Activated CD4-positive, alpha-beta T cell treated with anti-CD3 and anti-CD28 coated beads for 4 hours (primary cell): Measurements from ENCODE around the gene SUCNR1.
"Not testable (repeated sequence)": the region's sequence is repeated elsewhere in the genome, so short reads cannot be mapped to it uniquely, and the experiment has no call there.

Experiments
- DNase-seq, 2 donors: peaks; one replicate each; pipeline ENCODE4 v3.0.0-alpha.2; 2020

SUCNR1 gene

DNA sequence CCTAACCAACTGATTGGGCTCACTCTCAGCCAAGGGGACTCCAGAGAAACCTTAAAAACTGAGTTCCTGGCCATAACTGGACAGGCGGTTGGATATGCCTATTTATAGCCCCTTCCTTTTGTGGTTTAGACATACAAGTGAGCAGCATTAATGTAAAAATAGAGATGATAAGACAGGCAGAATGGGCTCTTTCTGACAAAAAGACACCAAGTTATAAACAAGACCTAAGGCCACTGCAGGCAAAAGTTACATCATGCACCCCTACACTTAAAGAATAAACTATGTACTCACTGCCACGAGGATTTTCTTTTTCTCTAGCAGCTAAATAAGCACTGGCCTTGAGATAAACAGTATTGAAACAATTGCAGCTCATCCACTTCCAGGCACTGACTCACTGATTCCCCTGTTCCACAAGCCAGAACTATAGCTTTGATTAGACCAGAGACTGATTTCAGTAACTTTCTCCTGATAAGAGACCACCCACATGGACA lies 30.1 kb downstream of the SUCNR1 start:
- DNase-seq, result no peak

DNA sequence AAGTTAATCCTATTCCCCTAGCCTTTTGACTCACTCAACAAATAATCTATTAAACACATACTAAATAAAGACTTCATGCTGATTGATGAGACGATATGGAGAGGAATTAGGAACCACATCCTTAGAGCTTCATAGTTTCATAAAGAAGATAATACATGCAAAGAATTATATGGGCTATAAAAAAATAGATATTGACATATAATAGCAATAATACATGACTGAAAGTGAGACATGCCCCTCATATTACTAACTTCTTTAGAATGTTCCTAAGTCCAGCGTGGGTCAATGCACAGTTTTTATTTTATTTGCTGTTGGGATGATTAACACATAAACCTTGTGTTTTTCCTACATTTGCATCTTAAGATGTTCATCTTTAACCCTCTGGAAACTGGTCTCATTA lies 32.2 kb downstream of the SUCNR1 start:
- no peak for DNase-seq

DNA sequence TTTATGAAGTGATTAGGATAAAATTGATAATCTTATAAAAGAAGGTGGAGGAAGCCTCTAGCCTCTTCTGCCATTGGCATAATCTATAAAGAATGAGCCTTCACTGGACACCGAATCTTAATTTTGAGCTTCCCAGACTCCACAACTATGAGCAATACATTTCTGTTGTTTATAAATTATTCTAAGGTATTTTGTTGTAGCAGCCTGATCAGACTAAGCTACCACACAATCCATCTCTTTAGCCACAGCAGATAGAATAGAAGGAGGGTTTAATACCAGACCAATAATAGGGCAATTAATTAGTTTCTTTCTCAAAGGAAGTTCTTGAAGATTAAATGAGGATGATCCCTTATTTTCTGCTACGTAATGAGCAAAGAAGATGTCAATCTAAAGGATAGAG lies 33.3 kb downstream of the SUCNR1 start:
- no peak for DNase-seq

DNA sequence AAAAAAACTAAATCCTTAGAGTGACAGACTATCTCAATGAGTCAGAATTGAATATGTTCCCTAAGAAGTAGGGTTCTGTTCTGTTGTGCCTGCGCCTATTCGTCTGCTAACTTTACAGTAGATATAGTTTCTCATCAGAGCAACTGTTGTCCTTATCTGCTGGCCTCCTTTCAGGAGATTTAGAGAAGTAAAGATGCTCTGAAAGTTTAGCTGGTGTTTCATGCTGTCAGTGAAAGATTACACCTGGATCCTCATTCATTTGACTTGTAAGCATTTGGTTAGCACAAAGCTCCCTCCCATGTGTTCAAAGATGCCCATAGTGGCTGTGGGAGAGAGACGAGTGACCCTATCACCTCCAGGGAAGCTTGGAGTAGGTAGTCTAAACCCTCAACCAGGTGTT lies 35.0 kb downstream of the SUCNR1 start:
- DNase-seq, result no peak

DNA sequence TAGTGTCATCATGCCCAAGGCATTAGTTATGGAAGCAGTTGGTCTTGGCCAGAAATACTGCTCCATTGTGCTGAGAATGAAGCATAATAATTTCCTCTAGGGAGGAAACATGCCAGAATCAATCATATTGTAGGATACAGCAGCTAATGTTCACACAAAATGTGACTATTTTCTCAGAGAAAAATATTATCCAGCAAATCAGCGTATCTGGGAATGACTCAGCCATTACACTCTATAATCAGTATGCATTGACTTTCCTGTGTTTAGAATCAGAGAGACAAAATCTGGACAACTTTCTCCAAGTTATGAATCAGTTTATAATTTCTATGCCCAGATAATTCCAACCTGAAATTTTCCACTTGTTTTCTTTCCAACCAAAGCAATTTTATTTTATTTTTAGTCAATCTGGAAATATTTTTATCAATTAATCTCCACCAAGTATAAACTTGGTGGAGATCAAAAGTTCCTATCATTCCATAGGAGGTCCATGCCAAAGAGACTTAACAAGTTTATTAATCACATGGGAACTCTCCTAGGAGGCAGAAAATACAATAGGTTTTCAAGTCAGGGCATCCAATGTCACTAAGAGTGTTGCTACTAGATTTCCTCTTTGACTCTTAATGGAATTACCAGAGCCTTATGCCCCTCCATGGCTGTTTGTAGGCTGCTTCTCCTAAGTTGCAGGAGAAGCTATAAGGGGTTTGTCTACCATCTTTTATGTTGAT lies 36.4 kb downstream of the SUCNR1 start:
- no peak for DNase-seq

DNA sequence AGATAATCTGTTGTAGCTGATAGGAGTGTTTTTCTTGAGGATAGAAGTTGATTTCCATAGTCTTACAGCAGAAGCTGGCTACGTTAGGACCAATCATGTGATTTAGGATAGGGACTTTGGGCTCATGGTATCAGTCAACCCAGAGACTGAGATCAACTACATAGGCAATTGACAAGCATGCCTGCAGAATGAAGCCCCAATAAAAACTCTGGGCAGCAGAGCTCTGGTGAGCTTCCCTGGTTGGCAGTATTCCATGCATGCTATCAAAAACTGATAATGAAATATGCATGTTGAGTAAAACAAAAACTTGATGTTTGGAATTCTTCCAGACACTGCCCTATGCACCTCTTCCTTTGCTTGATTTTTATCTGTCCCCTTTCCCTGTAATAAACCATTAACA lies 38.0 kb downstream of the SUCNR1 start:
- DNase-seq, result no peak

DNA sequence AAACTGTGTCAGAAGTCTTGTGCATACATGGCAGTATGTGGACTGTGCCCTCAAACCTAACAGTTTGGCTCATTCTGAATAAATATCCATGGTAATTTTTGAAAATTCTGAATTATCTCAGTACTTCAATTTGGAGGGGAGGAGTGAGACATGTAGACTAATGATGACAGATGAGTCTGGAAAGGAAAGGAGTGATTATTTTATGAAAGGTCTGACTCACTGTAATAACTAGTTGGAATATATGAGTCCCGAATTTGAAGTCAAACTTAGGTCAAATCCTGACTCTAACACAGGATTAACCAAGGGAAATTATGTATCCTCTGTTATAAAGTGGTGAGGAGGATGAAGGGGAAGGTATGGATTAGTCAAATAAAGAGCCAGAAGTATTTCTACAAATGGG lies 38.6 kb downstream of the SUCNR1 start:
- no peak for DNase-seq

DNA sequence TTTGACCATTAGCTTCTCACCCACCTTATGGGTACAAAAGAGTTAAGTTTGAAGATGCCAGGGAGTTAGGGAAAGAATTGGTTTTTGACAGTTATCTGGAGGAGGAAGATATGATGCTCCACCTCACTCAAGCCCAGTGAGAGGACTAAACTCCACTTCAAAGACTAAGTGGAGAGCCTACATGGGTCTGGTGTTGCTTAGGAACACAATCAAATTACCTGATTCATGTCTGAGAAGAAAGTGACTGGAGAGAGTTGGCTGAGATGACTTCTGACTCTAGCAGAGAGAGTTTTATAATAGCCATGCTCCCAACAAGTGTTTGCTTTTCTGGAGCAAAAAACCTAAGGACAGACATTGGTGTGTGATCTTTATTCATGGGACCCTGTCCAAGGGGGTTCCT lies 43.3 kb downstream of the SUCNR1 start:
- no peak for DNase-seq

DNA sequence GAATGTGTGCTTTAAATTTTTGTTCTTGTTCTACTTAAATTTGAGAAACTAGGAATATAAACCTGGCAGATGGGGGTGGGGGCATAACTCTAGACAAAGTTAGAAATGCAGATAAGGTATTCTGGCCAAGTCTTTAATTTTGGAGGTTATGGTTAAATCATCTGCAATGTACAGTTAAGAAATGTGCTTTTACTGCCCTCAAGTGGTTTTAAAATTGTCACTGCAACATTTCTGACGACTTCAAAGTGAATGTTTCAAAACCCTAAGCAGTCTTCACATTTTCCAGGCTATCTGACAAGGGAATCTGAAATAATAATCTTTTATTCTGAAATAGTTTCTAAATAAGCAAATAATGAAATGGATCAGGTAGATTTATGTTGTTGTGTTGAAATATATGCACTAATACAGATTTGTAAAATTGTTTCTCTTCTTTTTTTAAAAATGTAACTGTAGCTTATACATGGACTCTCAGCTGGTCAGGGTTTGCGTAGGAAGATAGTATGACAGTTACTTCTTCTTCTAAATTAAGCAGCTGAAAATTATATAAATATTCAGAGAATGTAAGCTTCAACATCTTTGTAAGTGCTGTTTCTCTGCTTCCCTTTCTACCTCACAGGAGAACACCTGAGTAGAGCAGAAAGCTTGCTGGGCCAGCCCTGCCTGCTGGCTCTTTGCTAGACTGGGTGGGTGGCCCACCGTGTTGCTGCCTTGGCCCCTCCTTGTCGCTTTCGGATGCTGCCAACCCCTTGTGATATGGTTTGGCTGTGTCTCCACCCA lies 45.0 kb downstream of the SUCNR1 start:
- no peak for DNase-seq

DNA sequence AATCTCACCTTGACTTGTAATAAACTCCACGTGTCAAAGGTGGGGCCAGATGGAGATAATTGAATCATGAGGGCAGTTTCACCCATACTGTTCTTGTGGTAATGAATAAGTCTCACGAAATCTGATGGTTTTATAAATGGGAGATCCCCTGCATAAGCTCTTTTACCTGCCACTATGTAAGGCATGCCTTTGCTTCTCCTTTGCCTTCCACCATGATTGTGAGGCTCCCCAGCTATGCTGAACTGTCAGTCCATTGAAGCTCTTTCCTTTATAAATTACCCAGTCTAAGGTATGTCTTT lies 45.5 kb downstream of the SUCNR1 start:
- DNase-seq, result no peak

DNA sequence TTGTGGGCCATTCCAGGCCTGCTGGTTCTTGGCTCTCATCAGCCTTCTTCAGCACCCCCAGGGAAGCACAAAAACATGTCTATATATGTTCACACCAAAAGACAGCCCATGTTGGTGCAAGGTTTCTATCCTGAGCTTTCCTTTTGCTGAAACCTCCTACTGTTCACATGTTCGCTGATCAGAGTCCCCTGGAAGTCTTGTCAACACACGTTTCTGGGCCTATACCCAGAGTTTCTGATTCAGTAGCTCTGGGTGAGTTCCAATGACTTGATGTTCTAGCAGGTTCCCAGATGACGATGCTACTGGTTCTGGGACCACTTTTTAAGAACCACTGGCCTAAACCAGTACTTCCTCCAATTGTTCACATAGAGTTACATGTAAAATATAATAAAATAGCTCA lies 46.0 kb downstream of the SUCNR1 start:
- no peak for DNase-seq

DNA sequence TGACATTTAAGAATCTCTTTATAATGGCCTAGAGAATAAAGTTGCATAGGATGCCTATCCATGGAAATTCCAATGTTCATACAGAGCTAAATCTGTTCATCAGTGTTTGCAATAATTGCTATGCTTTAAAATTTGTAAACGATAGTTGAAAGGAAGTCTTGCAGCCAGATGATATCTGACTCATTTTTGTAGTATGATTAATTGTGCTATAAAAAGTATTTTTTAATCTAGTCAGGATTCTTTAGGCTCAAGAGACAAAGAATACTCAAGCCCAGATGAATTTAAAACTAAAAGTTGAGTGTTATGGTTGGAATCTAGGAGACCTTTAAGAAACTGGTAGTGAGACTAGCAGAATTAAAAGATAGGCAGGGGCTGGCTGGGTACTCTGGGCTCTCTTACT lies 50.5 kb downstream of the SUCNR1 start:
- no peak for DNase-seq

DNA sequence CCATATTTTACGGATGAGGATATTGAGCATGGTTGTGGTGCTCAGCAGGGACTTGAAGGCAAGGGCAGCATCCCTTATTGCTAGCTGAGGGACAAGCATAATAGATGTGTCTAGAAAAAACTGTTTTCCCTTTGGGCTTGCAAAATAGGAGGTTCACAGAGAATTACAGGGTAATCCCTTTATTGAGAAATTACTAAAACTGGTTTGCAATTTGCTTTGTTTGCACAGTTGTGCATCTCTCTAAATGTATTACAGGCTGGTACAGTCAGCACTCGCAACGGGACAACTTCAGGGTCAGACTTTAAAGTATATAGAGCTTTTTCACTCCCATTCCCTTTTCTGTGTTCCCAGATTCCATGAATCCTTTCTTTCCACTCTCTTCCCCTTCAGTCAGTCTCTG lies 51.3 kb downstream of the SUCNR1 start:
- no peak for DNase-seq

DNA sequence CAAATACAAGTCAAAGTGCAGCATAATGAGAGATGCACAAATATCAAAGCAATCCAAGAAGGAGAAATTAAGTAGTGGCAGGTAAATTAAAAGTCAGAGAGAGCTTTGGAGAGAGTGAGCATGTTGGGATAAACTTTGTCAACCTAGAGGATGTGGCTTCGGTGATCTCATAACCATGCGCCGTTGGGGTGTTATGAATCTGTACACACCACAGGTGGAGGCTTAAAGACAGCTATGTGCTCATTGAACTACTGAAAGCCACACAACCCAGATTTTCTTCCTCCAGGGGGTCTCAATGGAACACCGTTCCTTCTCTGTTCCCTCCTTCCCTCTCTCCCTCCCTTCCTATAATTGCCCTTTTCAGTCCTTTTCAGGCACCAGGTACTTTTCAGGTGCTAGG lies 52.0 kb downstream of the SUCNR1 start:
- DNase-seq, result no peak

DNA sequence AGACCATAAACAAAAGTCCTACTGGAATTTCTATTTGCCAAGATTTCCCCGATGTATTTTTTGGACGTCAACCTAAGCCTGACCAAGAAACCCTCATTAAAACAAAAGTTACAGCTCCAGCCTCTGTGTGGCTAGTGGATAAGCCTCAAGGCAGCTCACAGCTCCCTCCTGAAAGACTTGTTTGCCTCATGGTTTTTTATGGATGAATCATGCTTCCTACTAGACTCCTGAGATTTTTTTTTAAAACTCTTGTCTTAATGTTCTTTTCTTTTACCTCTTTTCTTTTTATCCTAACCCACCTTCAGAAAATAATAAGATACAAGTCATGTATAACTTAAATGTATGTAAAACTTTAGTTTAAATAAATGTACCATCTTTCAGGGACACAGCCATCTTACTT lies 52.4 kb downstream of the SUCNR1 start:
- DNase-seq, result no peak

DNA sequence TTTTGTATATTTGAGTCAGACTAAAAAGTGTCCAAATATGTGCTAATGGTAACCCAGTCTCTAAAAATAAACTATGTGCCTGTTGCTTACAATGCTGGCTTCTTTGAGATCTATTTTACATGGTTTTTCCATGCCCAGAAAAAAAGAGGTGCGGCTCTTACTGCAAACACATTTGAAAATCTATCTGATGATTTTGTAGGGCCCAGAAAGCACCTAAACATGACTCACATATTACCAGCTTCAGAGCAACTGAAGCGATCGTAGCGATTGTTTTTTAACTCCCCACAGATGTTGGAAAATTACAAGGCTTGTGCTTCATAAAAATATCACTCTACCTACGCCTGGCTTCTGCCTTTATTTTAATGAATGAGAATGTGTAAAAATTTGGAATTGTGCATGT lies 53.5 kb downstream of the SUCNR1 start:
- DNase-seq, result no peak

DNA sequence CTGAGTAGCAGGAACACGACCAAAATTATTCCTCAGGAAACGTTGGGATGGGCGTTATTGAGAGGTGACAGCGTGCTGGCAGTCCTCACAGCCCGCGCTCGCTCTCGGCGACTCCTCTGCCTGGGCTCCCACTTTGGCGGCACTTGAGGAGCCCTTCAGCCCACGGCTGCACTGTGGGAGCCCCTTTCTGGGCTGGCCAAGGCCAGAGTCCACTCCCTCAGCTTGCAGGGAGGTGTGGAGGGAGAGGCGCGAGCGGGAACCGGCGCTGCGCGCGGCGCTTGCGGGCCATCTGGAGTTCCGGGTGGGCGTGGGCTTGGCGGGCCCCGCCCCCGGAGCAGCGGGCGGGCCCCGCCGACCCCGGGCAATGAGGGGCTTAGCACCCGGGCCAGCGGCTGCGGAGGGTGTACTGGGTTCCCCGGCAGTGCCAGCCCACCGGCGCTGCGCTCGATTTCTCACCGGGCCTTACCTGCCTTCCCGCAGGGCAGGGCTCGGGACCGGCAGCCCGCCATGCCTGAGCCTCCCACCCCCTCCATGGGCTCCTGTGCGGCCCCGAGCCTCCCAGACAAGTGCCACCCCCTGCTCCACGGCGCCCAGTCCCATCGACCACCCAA lies 54.6 kb downstream of the SUCNR1 start:
- not testable (repeated sequence) for DNase-seq

DNA sequence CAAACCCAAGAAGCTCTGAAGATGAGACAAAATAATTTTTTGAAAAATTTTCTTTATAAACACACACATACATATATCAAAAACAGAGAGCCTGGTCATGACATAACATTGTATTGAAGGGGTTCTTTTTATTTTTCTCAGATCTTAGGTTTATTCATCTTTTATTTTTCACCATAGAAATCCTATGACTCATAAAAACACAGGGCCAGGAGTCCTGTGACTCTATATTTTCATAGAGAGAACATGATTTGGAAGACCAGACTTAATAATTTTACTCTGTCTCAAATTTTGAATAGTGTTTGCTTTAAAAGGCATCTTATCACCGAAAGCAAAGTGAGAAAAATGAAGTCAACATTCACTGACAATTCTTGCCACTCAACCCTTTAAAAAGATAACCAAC lies 57.7 kb downstream of the SUCNR1 start:
- DNase-seq, result no peak

DNA sequence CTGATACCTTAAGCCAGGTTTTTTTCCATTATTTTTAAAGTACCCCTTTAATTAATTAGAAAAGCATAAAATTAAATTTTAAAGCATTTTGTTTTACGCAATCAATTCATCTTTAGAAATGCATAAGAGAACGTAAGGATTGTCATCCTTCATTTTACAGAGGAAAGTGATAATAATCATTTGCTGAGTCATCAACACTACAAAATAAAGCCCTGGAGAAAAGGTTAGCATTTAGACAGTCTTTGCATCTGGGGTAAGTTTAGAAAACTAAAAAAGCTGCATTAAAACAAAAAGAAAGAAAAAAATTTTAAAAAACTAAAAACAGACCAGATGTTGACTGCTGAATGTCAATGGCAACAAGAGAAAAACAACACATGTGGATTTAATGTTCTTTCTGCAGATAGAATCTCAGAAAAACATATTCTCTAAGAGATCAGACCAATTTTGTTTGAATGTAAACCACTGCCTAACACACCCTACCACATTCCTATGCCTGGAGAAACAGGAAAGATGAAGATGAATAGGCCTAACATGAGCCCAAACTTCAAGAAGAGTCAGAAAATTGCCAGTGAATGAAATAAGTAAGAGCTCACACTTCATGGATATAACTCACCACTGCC lies 59.9 kb downstream of the SUCNR1 start:
- no peak for DNase-seq
